ENCODE measurements around the gene EBI3.

Gene EBI3

GRCh38 chr19:4197625-4198466, 31.5 kb upstream of the EBI3 start:
- no peak overlapping the region for H3K4me3 ChIP-seq
- intact Hi-C loops (cut with DNase I; ENCODE audit: low total_unique reads): no loop called here

GRCh38 chr19:4198467-4199126, 30.7 kb upstream of the EBI3 start:
- Histone ChIP-seq H3K36me3 (no peaks in the 10 kb centered on the region), H3K9me3 (no peaks in the 10 kb centered on the region), H3K4me3 (no peak overlapping the region), H3K27me3 (peaks cover 6 to 66% of the 10 kb centered on the region in 2 donors), H3K4me1 (peaks cover 0 to 13% (median 9%) of the 10 kb centered on the region in 4 donors), H3K27ac (no peak overlapping the region)
- DNase-seq: no peak
- intact Hi-C loops (cut with DNase I; ENCODE audit: low total_unique reads): no loop called here
- TF ChIP-seq, protein P1, sequence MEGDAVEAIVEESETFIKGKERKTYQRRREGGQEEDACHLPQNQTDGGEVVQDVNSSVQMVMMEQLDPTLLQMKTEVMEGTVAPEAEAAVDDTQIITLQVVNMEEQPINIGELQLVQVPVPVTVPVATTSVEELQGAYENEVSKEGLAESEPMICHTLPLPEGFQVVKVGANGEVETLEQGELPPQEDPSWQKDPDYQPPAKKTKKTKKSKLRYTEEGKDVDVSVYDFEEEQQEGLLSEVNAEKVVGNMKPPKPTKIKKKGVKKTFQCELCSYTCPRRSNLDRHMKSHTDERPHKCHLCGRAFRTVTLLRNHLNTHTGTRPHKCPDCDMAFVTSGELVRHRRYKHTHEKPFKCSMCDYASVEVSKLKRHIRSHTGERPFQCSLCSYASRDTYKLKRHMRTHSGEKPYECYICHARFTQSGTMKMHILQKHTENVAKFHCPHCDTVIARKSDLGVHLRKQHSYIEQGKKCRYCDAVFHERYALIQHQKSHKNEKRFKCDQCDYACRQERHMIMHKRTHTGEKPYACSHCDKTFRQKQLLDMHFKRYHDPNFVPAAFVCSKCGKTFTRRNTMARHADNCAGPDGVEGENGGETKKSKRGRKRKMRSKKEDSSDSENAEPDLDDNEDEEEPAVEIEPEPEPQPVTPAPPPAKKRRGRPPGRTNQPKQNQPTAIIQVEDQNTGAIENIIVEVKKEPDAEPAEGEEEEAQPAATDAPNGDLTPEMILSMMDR (IDR thresholded peaks at IDR 0.05): no peak

More at GRCh38 chr19:4197625-4198466, 31.5 kb upstream of the EBI3 start:
- DNase-seq: no peak
- Histone ChIP-seq H3K27ac (no peak overlapping the region), H3K36me3 (no peaks in the 10 kb centered on the region), H3K9me3 (no peaks in the 10 kb centered on the region), H3K27me3 (peaks cover 6 to 71% of the 10 kb centered on the region in 2 donors), H3K4me1 (peaks cover 0 to 13% (median 9%) of the 10 kb centered on the region in 4 donors)
- TF ChIP-seq, protein P1 (IDR thresholded peaks at IDR 0.05): no peak

- intact Hi-C loops (cut with DNase I; ENCODE audit: low total_unique reads): no loop called here
- Histone ChIP-seq H3K9me3 (no peaks in the 10 kb centered on the region), H3K27me3 (peaks cover 6 to 54% of the 10 kb centered on the region in 2 donors)
Observed at GRCh38 chr19:4199699-4200293, 29.5 kb upstream of the EBI3 start.

DNA sequence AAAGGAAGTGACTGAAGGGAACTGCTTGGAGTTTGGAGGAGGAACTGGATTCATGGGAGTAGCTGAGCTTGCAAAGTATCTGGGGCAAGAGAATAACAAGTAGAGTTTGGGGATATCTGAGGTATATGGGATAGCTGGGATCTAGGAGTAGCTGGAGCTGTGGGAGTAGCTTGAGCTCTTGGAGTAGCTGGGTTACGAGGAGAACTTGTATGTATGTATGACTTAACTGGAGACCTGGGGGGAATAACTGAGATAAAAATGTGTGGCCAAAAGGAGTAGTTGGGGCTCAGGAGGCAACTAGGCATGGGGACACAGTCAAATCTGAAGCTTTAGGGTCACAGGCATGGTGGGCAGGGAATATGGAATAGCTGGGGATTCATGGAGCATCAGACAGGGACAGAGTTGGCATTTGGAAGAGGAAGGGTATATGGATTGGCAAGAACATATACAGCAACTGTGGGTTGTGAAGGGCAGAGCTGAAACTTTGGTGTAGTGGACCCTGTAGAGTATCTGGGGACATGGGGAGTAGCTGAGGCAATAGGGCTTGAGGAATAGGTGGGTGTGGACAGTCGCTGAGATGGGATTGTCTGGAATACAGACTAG, 28.3 kb upstream of the EBI3 start:
- no peaks in the 10 kb centered on the region for H3K9me3 ChIP-seq
- no peak overlapping the region for H3K4me3 ChIP-seq
- TF ChIP-seq, protein P1 (IDR thresholded peaks at IDR 0.05): no peak
- peaks cover 0 to 19% (median 11%) of the 10 kb centered on the region in 4 donors for H3K4me1 ChIP-seq
- peaks cover 6 to 41% of the 10 kb centered on the region in 2 donors for H3K27me3 ChIP-seq
- no peaks in the 10 kb centered on the region for H3K36me3 ChIP-seq
- intact Hi-C loops (cut with DNase I; ENCODE audit: low total_unique reads): no loop called here
- no peak for DNase-seq
- H3K27ac ChIP-seq: no peak overlapping the region

More at GRCh38 chr19:4199699-4200293, 29.5 kb upstream of the EBI3 start:
- H3K36me3 ChIP-seq: no peaks in the 10 kb centered on the region
- no peak overlapping the region for H3K4me3 ChIP-seq
- peaks cover 0 to 18% (median 10%) of the 10 kb centered on the region in 4 donors for H3K4me1 ChIP-seq
- DNase-seq: no peak
- H3K27ac ChIP-seq: no peak overlapping the region
- TF ChIP-seq, protein P1 (IDR thresholded peaks at IDR 0.05): no peak

- Histone ChIP-seq H3K27ac (no peak overlapping the region), H3K36me3 (no peaks in the 10 kb centered on the region), H3K4me3 (no peak overlapping the region), H3K27me3 (peaks cover 4 to 38% of the 10 kb centered on the region in 2 donors), H3K9me3 (no peaks in the 10 kb centered on the region), H3K4me1 (peaks cover 0 to 19% (median 11%) of the 10 kb centered on the region in 4 donors)
- no peak for DNase-seq
- intact Hi-C loops (cut with DNase I; ENCODE audit: low total_unique reads): no loop called here
- TF ChIP-seq, protein P1 (IDR thresholded peaks at IDR 0.05): no peak
Observed at GRCh38 chr19:4201798-4202197, 27.5 kb upstream of the EBI3 start.
